Gastrocnemius medialis (tissue), 4 donors: ENCODE measurements around the gene TM2D1.

ENCODE experiments used
- CTCF ChIP-seq, 5 experiments: fragments of 450-650 bp in 3 of 5; fragments of 200-600 bp in 2 of 5; sonication (generic) in 2 of 5; IDR thresholded peaks in 4 of 5; conservative IDR thresholded peaks in 1 of 5; 1 replicate in 4 of 5; 2 replicates in 1 of 5; pipeline ENCODE4 v1.5.1; 2016 to 2019; ENCODE audit warnings: antibody characterized with exemption in 5 of 5, mild to moderate bottlenecking in 3 of 5, moderate library complexity in 3 of 5
- POLR2A ChIP-seq, 2 donors: fragments of 450-650 bp; IDR thresholded peaks; one replicate each; pipeline ENCODE4 v1.6.1; 2017; ENCODE audit warnings: antibody characterized with exemption in 2 of 2, mild to moderate bottlenecking in 2 of 2, moderate library complexity in 2 of 2

GRCh38 chr1:61711969-61712368, 13.0 kb downstream of the TM2D1 start:
- TF ChIP-seq CTCF (IDR thresholded peaks at IDR 0.05 in 4 of 5, conservative IDR thresholded peaks at IDR 0.05 in 1 of 5): no peak
- TF ChIP-seq POLR2A (IDR thresholded peaks at IDR 0.05): no peak
